ENCODE data around the gene ZCCHC12. TPM values are rescaled to one million over a fixed set of nuclear protein-coding genes. Genes with fewer than 3 reads are reported as not detected.
A peak's percentile ranks its signal among the peaks of the same experiment; 100 is the strongest.
"Not testable (repeated sequence)": the region's sequence is repeated elsewhere in the genome, so short reads cannot be mapped to it uniquely, and the experiment has no call there.

Gene ZCCHC12
- 1 to 10 TPM; 3.1 to 3.3 TPM for total RNA-seq

GRCh38 chrX:118823263-118824172 lies at the start of gene ZCCHC12:
Gene ZCCHC12 (plus strand): TSS chrX:118823824. CDS start chrX:118825245, 1,421 bp downstream.
- Mint-ChIP-seq H3K27me3 (peaks cover 42% of the 10 kb centered on the region), H3K9me3 (no peaks in the 10 kb centered on the region), H3K4me1 (ENCODE audit: low read depth) (peaks cover 23% of the 10 kb centered on the region), H3K4me3 (peak within 1 kb of the TSS; percentile 51), H3K36me3 (peaks cover 2% of the 10 kb centered on the region), H3K27ac (no peak within 1 kb of the TSS)
- ChIA-PET POLR2A (no interaction called here), CTCF (no interaction called here)
- DNase-seq, result peak; percentile 49
- intact Hi-C loops (cut with micrococcal nuclease), result no loop called here

DNA sequence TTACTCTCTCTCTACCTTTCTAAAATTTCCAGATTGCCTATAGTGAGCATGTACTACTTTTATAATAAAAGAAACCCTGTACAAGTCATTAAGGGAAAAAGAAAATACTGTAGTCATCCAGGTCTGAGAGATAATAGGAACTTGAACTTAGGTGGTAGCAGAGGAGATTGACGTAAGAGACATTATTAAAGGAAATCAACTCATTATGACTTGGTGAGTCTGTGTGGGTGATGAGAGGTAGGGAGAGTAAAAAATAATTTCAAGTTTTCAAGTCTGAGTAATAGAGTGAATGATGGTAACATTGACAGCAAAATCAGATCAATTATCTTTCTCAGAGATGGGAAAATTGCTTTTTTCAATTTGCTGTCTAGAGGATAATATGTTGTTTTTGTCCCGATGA lies 44.0 kb upstream of the ZCCHC12 start:
- intact Hi-C loops (cut with micrococcal nuclease), result no loop called here
- H3K4me1 Mint-ChIP-seq (ENCODE audit: low read depth), result peaks cover 7% of the 10 kb centered on the region
- no peak overlapping the region for H3K4me3 Mint-ChIP-seq

DNA sequence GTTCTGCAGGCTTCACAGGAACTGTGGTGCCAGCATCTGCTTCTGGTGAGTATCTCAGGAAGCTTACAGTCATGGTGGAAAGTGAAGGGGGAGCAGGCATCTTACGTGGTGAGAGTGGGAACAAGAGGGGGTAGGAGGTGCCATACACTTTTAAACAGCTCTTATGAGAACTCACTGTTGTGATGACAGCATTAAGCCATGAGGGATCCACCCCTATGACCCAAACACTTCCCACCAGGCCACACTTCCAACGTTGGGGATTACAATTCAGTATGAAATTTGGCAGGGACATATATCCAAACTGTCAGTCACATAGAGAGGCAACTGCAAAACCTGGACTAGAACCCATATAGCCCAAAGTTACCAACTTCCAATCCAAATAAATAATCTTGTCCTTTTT lies 43.1 kb upstream of the ZCCHC12 start:
- no peak for DNase-seq
- Mint-ChIP-seq H3K27me3 (peaks cover 2% of the 10 kb centered on the region), H3K36me3 (no peaks in the 10 kb centered on the region), H3K4me1 (ENCODE audit: low read depth) (peaks cover 7% of the 10 kb centered on the region), H3K27ac (no peak overlapping the region), H3K9me3 (no peaks in the 10 kb centered on the region), H3K4me3 (no peak overlapping the region)
- intact Hi-C loops (cut with micrococcal nuclease), result no loop called here
- POLR2A ChIA-PET, result interaction anchor here (1.0 kb wide), 2 partner anchors 20 to 45 kb away, joined by 3 to 4 read pairs; no protein-coding TSS in a partner anchor
- CTCF ChIA-PET, result no interaction called here

More for the DNA sequence above, 44.0 kb upstream of the ZCCHC12 start:
- ChIA-PET POLR2A (no interaction called here), CTCF (no interaction called here)
- Mint-ChIP-seq H3K36me3 (no peaks in the 10 kb centered on the region), H3K9me3 (no peaks in the 10 kb centered on the region), H3K27ac (no peak overlapping the region), H3K27me3 (peaks cover 5% of the 10 kb centered on the region)
- DNase-seq, result no peak

GRCh38 chrX:118780911-118781310 lies 42.7 kb upstream of the ZCCHC12 start:
- H3K4me3 Mint-ChIP-seq, result no peak overlapping the region
- ChIA-PET CTCF (no interaction called here), POLR2A (interaction anchor here (1.0 kb wide), 2 partner anchors 20 to 45 kb away, joined by 3 to 4 read pairs; no protein-coding TSS in a partner anchor)
- H3K27ac Mint-ChIP-seq, result no peak overlapping the region
- intact Hi-C loops (cut with micrococcal nuclease), result no loop called here
- peaks cover 7% of the 10 kb centered on the region for H3K4me1 Mint-ChIP-seq (ENCODE audit: low read depth)
- no peaks in the 10 kb centered on the region for H3K36me3 Mint-ChIP-seq
- H3K27me3 Mint-ChIP-seq, result peaks cover 2% of the 10 kb centered on the region
- DNase-seq, result no peak
- no peaks in the 10 kb centered on the region for H3K9me3 Mint-ChIP-seq

- POLR2A ChIA-PET, result no interaction called here
- peaks cover 5% of the 10 kb centered on the region for H3K27me3 Mint-ChIP-seq
- intact Hi-C loops (cut with micrococcal nuclease), result no loop called here
- no peak overlapping the region for H3K4me3 Mint-ChIP-seq
- DNase-seq, result no peak
- H3K9me3 Mint-ChIP-seq, result no peaks in the 10 kb centered on the region
- CTCF ChIA-PET, result no interaction called here
- no peak overlapping the region for H3K27ac Mint-ChIP-seq
- H3K36me3 Mint-ChIP-seq, result no peaks in the 10 kb centered on the region
- no peaks in the 10 kb centered on the region for H3K4me1 Mint-ChIP-seq (ENCODE audit: low read depth)
Measured at GRCh38 chrX:118795528-118796280, 27.9 kb upstream of the ZCCHC12 start.

DNA sequence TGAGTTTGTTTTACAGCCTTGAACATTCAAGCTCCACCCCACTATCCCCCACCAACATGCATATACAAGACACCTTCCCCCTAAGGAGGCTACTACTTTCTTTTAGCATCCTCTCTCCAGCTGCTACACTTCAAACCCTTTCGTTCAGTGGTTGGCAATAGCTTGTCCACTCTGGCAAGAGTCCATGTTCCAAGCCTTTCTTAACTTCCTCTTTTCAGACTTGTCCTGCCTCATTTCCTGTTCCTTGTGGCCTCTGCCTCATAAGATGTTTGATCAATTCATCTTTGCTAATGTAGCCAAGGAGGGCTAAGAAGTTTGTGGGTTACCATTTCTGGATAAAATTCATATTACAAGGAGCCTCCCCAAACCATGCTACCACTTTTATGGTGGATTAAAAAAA lies 20.8 kb upstream of the ZCCHC12 start:
- no peaks in the 10 kb centered on the region for H3K36me3 Mint-ChIP-seq
- no peaks in the 10 kb centered on the region for H3K9me3 Mint-ChIP-seq
- ChIA-PET CTCF (interaction anchor here (1.1 to 1.4 kb wide), 2 partner anchors 36 to 175 kb away, joined by 3 read pairs; no protein-coding TSS in a partner anchor), POLR2A (no interaction called here)
- no peak overlapping the region for H3K4me3 Mint-ChIP-seq
- no peaks in the 10 kb centered on the region for H3K4me1 Mint-ChIP-seq (ENCODE audit: low read depth)
- peaks cover 4% of the 10 kb centered on the region for H3K27me3 Mint-ChIP-seq
- DNase-seq, result no peak
- intact Hi-C loops (cut with micrococcal nuclease), result no loop called here
- H3K27ac Mint-ChIP-seq, result no peak overlapping the region

DNA sequence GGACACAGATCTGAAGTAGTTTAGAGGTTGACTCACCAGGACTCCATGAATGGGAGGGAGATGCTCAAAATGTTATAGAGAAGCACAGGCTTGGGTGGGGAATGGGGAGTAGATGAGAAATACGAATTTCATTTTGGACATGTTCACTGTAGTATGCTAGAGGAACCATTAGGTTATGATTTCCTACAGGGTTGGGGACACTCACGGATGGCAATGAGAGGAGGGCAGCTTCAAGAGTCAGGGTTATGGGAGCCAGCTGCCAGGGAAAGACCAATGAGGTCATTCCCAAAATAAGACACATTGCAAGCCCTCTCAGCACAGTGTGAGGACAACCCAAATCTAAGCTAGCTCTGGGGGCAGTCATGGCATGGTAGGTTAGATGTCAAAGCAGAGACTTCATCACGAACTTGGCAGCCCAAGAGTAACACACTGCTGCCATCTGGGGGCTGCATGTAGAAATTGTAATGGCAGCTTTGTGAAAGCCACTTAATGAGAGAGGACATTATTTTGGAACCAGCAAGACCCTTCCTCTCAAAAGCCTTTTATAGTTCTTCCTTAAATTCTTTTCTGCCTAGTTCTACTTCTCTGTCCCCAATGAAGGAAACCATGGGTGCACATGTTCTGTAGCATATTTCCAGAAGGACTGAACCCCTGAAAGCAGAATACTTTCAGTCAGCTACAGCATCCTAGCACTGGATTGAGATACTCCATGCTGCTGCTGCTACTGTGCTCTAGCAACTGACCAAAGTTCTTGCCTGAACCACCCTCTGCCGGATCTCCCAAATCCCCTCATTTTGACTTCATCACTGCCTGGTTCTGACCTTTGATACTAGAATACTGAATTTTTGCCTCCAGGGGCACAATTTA lies 16.2 kb upstream of the ZCCHC12 start:
- Mint-ChIP-seq H3K4me3 (no peak overlapping the region), H3K27ac (no peak overlapping the region), H3K36me3 (no peaks in the 10 kb centered on the region), H3K4me1 (ENCODE audit: low read depth) (no peaks in the 10 kb centered on the region), H3K9me3 (no peaks in the 10 kb centered on the region), H3K27me3 (peaks cover 4% of the 10 kb centered on the region)
- ChIA-PET CTCF (interaction anchor here (0.7 to 2.7 kb wide), 10 partner anchors 10 to 347 kb away, joined by 3 to 11 read pairs (median 7); no protein-coding TSS in a partner anchor), POLR2A (no interaction called here)
- DNase-seq, result peak; percentile 54
- intact Hi-C loops (cut with micrococcal nuclease), result loop anchor here (1.0 to 2.0 kb wide), 5 partner anchors 45 to 349 kb away; no protein-coding TSS in a partner anchor

- H3K4me1 Mint-ChIP-seq (ENCODE audit: low read depth); CTCF ChIA-PET; H3K27me3 Mint-ChIP-seq; H3K36me3 Mint-ChIP-seq; H3K9me3 Mint-ChIP-seq; DNase-seq; H3K27ac Mint-ChIP-seq; POLR2A ChIA-PET; intact Hi-C loops (cut with micrococcal nuclease); H3K4me3 Mint-ChIP-seq: not testable (repeated sequence)
Measured at GRCh38 chrX:118817257-118817656, 6.4 kb upstream of the ZCCHC12 start.

GRCh38 chrX:118824173-118824730 lies 628 bp downstream of the ZCCHC12 start:
- DNase-seq, result no peak
- H3K27me3 Mint-ChIP-seq, result peaks cover 42% of the 10 kb centered on the region
- peaks cover 2% of the 10 kb centered on the region for H3K36me3 Mint-ChIP-seq
- H3K4me3 Mint-ChIP-seq, result peak overlapping the region; percentile 51
- ChIA-PET POLR2A (no interaction called here), CTCF (no interaction called here)
- H3K9me3 Mint-ChIP-seq, result no peaks in the 10 kb centered on the region
- no peak overlapping the region for H3K27ac Mint-ChIP-seq
- peaks cover 23% of the 10 kb centered on the region for H3K4me1 Mint-ChIP-seq (ENCODE audit: low read depth)
- intact Hi-C loops (cut with micrococcal nuclease), result no loop called here

GRCh38 chrX:118825227-118825626 lies 1.6 kb downstream of the ZCCHC12 start:
- CTCF ChIA-PET, result no interaction called here
- Mint-ChIP-seq H3K4me1 (ENCODE audit: low read depth) (peaks cover 23% of the 10 kb centered on the region), H3K27me3 (peaks cover 45% of the 10 kb centered on the region), H3K27ac (no peak overlapping the region), H3K4me3 (no peak overlapping the region), H3K9me3 (no peaks in the 10 kb centered on the region), H3K36me3 (peaks cover 2% of the 10 kb centered on the region)
- POLR2A ChIA-PET, result no interaction called here
- intact Hi-C loops (cut with micrococcal nuclease), result no loop called here
- no peak for DNase-seq

- H3K27me3 Mint-ChIP-seq, result peaks cover 12% of the 10 kb centered on the region
- no peaks in the 10 kb centered on the region for H3K4me1 Mint-ChIP-seq (ENCODE audit: low read depth)
- no peak overlapping the region for H3K27ac Mint-ChIP-seq
- H3K36me3 Mint-ChIP-seq, result no peaks in the 10 kb centered on the region
- no peaks in the 10 kb centered on the region for H3K9me3 Mint-ChIP-seq
- peak overlapping the region; percentile 48 for H3K4me3 Mint-ChIP-seq
- intact Hi-C loops (cut with micrococcal nuclease), result no loop called here
- ChIA-PET POLR2A (no interaction called here), CTCF (interaction anchor here (0.6 to 1.8 kb wide), 20 partner anchors 8 to 426 kb away, joined by 3 to 11 read pairs (median 4); partner anchors contain the start of gene LONRF3)
- peak; percentile 70 for DNase-seq
Measured at GRCh38 chrX:118839334-118839958, 15.8 kb downstream of the ZCCHC12 start.

Data from activated CD4-positive, alpha-beta memory T cell treated with anti-CD3 and anti-CD28 coated beads for 36 hours (primary cell).